Measurements from ENCODE around the gene CAPS2.

The CAPS2 gene

DNA sequence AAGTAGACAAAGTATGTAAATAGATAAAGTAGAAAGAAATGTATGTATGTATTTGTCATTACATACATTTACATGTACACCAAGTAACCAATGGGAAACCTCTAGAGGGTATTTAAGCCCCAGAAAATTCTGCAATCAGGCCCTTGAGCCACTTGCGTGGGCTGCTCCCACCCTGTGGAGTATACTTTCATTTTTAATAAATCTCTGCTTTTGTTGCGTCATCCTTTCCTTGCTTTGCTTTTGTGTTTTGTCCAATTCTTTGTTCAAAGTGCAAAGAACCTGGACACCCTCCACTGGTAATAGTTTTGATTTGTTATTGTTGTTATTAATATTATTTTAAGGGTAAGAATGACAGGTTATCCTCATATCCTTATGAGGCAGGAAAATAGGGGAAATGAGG, 21.8 kb downstream of the CAPS2 start:
- TF ChIP-seq, protein P1, sequence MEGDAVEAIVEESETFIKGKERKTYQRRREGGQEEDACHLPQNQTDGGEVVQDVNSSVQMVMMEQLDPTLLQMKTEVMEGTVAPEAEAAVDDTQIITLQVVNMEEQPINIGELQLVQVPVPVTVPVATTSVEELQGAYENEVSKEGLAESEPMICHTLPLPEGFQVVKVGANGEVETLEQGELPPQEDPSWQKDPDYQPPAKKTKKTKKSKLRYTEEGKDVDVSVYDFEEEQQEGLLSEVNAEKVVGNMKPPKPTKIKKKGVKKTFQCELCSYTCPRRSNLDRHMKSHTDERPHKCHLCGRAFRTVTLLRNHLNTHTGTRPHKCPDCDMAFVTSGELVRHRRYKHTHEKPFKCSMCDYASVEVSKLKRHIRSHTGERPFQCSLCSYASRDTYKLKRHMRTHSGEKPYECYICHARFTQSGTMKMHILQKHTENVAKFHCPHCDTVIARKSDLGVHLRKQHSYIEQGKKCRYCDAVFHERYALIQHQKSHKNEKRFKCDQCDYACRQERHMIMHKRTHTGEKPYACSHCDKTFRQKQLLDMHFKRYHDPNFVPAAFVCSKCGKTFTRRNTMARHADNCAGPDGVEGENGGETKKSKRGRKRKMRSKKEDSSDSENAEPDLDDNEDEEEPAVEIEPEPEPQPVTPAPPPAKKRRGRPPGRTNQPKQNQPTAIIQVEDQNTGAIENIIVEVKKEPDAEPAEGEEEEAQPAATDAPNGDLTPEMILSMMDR (IDR thresholded peaks at IDR 0.05; ENCODE audit: borderline replicate concordance, insufficient read depth, low read depth, low read length): no peak
- H3K4me3 ChIP-seq (ENCODE audit: low read depth, low read length): no peak overlapping the region

DNA sequence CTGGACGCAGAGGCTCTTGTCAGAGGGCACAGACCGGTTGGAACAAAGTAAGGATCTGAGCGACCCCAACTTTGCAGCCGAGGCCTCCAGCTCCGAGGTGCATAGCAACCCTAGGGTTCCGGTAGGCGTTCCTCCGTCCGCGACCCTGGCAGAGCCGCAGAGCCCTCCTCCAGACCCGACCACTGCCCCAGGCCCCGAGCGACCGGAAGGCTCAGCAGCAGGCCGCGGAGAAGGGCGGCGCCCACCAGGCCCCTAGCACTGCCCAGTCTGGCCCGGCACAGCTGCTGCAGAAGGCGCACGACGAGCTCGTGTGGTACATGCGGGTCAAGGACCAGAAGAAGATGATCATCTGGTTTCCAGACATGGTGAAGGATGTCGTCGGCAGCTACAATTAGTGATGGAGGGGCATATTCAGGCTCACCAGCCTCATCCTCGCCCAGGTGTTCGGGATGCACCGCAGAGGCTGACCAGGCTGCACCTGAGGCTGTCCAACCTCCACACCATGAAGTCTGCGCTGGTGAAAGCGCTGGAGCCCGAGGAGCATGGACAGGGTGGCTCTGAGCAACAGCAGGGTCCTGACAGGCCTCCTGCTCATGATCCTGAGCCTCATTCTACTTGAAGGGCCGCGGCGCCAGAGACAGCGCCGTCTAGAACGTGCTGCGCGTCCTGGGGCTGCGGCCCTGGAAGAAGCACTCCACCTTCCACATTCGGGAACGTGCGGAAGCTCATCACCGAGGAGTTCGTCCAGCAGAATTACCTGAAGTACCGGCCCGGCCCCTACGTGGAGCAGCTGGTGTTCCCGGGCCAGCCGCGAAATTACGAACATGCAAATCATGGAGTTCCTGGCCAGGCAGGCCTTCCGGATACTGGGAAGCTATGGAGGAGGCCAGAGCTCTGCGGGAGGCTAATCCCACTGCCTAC, 24.5 kb downstream of the CAPS2 start:
- no peak overlapping the region for H3K4me3 ChIP-seq (ENCODE audit: low read depth, low read length)
- TF ChIP-seq, protein P1 (IDR thresholded peaks at IDR 0.05; ENCODE audit: borderline replicate concordance, insufficient read depth, low read depth, low read length): no peak

DNA sequence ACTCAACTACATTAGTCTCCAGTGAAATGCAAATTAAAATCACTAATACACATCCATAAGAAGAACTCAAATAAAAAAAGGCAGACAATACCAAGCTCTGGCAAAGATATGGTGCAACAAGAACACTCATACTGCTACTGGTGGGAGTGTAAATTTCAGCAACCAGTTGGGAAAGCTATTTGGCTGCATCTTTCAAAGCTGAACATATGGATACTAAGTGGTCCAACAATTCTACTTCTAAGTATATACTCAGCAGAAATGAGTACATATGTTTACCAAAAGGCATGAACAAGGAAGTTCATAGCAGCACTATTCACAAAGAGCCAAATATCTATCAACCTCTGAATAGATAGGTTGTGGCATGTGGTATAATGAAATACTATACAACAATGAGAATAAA, 27.3 kb downstream of the CAPS2 start:
- TF ChIP-seq, protein P1 (IDR thresholded peaks at IDR 0.05; ENCODE audit: borderline replicate concordance, insufficient read depth, low read depth, low read length): no peak

DNA sequence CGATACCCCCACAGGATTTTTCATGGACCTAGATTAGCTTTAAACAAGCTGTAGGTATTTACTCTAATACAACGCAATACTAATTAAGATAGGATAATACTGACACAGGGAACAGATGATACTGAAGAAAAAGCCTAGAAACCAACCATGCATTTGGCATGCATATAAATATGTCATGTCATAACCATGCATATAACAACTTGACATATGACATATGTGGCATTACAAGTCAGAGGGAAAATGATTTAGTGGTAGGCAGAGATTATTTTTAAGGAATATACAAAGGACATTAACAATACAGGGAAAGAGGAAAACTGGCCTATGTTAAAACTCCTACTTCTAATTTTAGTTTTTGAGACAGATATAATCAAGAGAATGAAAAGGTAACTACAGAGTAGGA, 27.9 kb downstream of the CAPS2 start:
- H3K4me3 ChIP-seq (ENCODE audit: low read depth, low read length): no peak overlapping the region
- TF ChIP-seq, protein P1 (IDR thresholded peaks at IDR 0.05; ENCODE audit: borderline replicate concordance, insufficient read depth, low read depth, low read length): no peak

More for the DNA sequence above, 27.3 kb downstream of the CAPS2 start:
- H3K4me3 ChIP-seq (ENCODE audit: low read depth, low read length): no peak overlapping the region

DNA sequence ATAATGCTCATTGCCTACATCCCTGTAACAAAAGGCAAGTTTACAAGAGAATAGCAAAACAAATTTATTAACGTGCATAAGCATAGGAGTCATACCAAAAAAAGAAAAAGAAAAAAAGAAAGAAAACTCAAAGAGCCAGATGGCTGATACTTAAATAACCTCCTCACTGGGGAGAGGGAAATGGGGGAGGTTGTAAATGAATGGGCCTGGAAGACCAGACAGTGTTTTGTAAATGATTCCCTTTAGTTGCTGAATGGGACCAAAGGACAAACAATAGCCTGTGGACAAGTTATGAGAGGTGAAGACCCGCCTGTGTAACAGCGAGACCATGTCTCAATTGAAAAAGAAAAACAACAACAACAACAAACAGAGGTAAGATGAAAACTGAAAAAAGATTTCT, 35.3 kb downstream of the CAPS2 start:
- TF ChIP-seq, protein P1 (IDR thresholded peaks at IDR 0.05; ENCODE audit: borderline replicate concordance, insufficient read depth, low read depth, low read length): no peak
- no peak overlapping the region for H3K4me3 ChIP-seq (ENCODE audit: low read depth, low read length)

DNA sequence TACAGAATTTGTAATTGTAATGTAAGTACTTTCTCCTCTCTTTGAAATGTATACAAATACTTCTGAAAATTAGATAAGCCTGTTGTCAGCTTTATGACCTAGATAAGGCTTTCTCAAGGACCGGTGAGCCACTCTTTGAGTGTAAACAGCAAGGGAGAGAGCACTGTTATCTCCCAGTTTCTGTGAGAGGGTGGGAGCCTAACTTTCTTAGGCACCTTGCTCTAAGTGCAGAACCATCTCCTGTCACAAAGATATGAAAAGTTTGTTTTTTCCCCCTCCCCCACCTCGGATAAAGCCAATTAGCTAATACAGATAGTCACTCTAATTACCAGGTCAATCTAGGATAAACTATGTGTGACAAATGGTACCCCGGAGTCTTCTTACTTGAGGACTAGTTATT, 35.8 kb downstream of the CAPS2 start:
- TF ChIP-seq, protein P1 (IDR thresholded peaks at IDR 0.05; ENCODE audit: borderline replicate concordance, insufficient read depth, low read depth, low read length): no peak
- no peak overlapping the region for H3K4me3 ChIP-seq (ENCODE audit: low read depth, low read length)

DNA sequence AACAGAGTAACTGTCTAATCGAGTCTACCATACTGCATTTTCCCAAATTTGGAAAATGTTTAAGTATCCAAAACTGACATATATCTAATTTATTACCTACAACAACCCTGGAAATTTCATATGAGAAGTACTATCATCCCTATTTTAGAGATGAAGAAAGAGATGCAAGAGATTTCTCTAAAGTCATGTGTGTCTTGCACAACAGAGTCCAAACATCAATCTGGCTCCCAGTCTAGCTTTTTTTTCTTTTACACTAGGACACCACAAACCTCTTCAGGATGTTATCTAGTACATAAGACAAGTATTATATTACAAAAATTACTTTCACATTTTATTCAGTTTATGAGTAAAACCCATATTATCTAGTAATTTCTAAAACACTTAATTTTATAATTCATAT, 39.1 kb downstream of the CAPS2 start:
- TF ChIP-seq, protein P1 (IDR thresholded peaks at IDR 0.05; ENCODE audit: borderline replicate concordance, insufficient read depth, low read depth, low read length): no peak
- H3K4me3 ChIP-seq (ENCODE audit: low read depth, low read length): no peak overlapping the region

Measured in GM12875 (cell line).